Endodermal cell (in vitro differentiated cells): ENCODE measurements around the gene TNFRSF25. TPM values are rescaled to one million over a fixed set of nuclear protein-coding genes. Genes with fewer than 3 reads are reported as not detected.

Source experiments
- DNase-seq: peaks from one replicate; pipeline ENCODE4 v3.0.0-alpha.2; 2017
- H3K27ac ChIP-seq: 2 replicates; pipeline ENCODE4 v1.5.1; 2013; ENCODE audit warnings: mild to moderate bottlenecking, low read depth, low read length, moderate library complexity
- H3K27me3 ChIP-seq: 2 replicates; pipeline ENCODE4 v1.6.1; 2013; ENCODE audit warnings: mild to moderate bottlenecking, low read length, moderate library complexity; ENCODE audit not compliant: insufficient read depth, control insufficient read depth, poor library complexity, severe bottlenecking
- H3K36me3 ChIP-seq: 2 replicates; pipeline ENCODE4 v1.7.0; 2013; ENCODE audit warnings: mild to moderate bottlenecking, low read length, moderate library complexity; ENCODE audit not compliant: control insufficient read depth, insufficient read depth
- H3K4me1 ChIP-seq: one replicate; pipeline ENCODE4 v1.7.0; 2013; ENCODE audit warnings: low read length; ENCODE audit not compliant: control insufficient read depth, insufficient read depth
- H3K4me3 ChIP-seq: 2 replicates; pipeline ENCODE4 v1.5.1; 2013; ENCODE audit warnings: mild to moderate bottlenecking, low read length, moderate library complexity
- H3K9ac ChIP-seq: 2 replicates; pipeline ENCODE4 v1.6.1; 2013; ENCODE audit warnings: mild to moderate bottlenecking, low read length, moderate library complexity; ENCODE audit not compliant: poor library complexity, severe bottlenecking; ENCODE audit errors: extremely low read depth
- H3K9me3 ChIP-seq: 2 replicates; pipeline ENCODE4 v1.6.1; 2013; ENCODE audit warnings: mild to moderate bottlenecking, low read length, moderate library complexity; ENCODE audit not compliant: control insufficient read depth
- H3K27ac Mint-ChIP-seq: 2 replicates; pipeline ENCODE4 v1.8.0; 2020; ENCODE audit warnings: mixed read lengths
- H3K27me3 Mint-ChIP-seq: 2 replicates; pipeline ENCODE4 v1.8.0; 2021; ENCODE audit warnings: mild to moderate bottlenecking, mixed read lengths; ENCODE audit not compliant: insufficient read depth
- H3K36me3 Mint-ChIP-seq: 2 replicates; pipeline ENCODE4 v1.8.0; 2020; ENCODE audit warnings: low read depth, mixed read lengths
- H3K4me1 Mint-ChIP-seq: 2 replicates; pipeline ENCODE4 v1.8.0; 2020; ENCODE audit warnings: mixed read lengths
- H3K4me3 Mint-ChIP-seq: 2 replicates; pipeline ENCODE4 v1.8.0; 2020; ENCODE audit warnings: mild to moderate bottlenecking, moderate library complexity, mixed read lengths
- H3K9me3 Mint-ChIP-seq: 2 replicates; pipeline ENCODE4 v1.8.0; 2020; ENCODE audit warnings: mild to moderate bottlenecking, mixed read lengths
- CTCF ChIP-seq: fragments of 200-600 bp; sonication (generic); conservative IDR thresholded peaks from 2 replicates; pipeline ENCODE4 v1.5.0; 2021; ENCODE audit warnings: antibody characterized with exemption, mild to moderate bottlenecking
- WGBS, 2 experiments: methylation state at CpG; one replicate each; pipeline versions ENCODE4 v1.1.5 to v1.1.7; 2013; ENCODE audit warnings: missing lambda C conversion rate in 2 of 2, mixed read lengths in 1 of 2; ENCODE audit not compliant: insufficient coverage in 1 of 2, insufficient read length in 1 of 2; 5-methylcytosine and 5-hydroxymethylcytosine counted together
- total RNA-seq, 2 donors: library from RNA; stranded (reverse); fragmentation: NEBNext Ultra II Directional in 1 of 2; extraction: Animal tissue kit (Norgen Biotek cat#: 25700) in 1 of 2; gene quantifications; 2 replicates in 1 of 2; 3 replicates in 1 of 2; pipeline ENCODE4 v1.2.1, GENCODE V29; 2021

TNFRSF25 gene
- total RNA-seq, 2 donors from 2014 or later = 25.9 to 26.9 TPM

- Histone ChIP-seq H3K9me3 (no peaks in the 10 kb centered on the region), H3K9ac (no peak overlapping the region), H3K36me3 (no peaks in the 10 kb centered on the region), H3K27ac (no peak overlapping the region), H3K27me3 (no peaks in the 10 kb centered on the region), H3K4me3 (no peak overlapping the region), H3K4me1 (no peaks in the 10 kb centered on the region)
- H3K27me3 Mint-ChIP-seq = no peaks in the 10 kb centered on the region
- whole genome bisulfite sequencing, 2 experiments = 87% methylated on average over 8 of the region's 8 CpGs
- no peaks in the 10 kb centered on the region for H3K4me1 Mint-ChIP-seq
- TF ChIP-seq CTCF = no peak
- no peak for DNase-seq
- no peak overlapping the region for H3K27ac Mint-ChIP-seq
- no peak overlapping the region for H3K4me3 Mint-ChIP-seq
- no peaks in the 10 kb centered on the region for H3K9me3 Mint-ChIP-seq
- no peaks in the 10 kb centered on the region for H3K36me3 Mint-ChIP-seq
These were observed 46.9 kb upstream of the TNFRSF25 start for GRCh38 chr1:6512908-6513280.

GRCh38 chr1:6512245-6512907 lies 46.4 kb upstream of the TNFRSF25 start:
- TF ChIP-seq CTCF = no peak
- H3K27ac Mint-ChIP-seq = no peak overlapping the region
- no peak overlapping the region for H3K4me3 ChIP-seq
- no peaks in the 10 kb centered on the region for H3K36me3 Mint-ChIP-seq
- no peak for DNase-seq
- no peaks in the 10 kb centered on the region for H3K4me1 Mint-ChIP-seq
- no peak overlapping the region for H3K9ac ChIP-seq
- no peaks in the 10 kb centered on the region for H3K4me1 ChIP-seq
- no peaks in the 10 kb centered on the region for H3K27me3 ChIP-seq
- H3K27ac ChIP-seq = no peak overlapping the region
- no peaks in the 10 kb centered on the region for H3K9me3 Mint-ChIP-seq
- H3K27me3 Mint-ChIP-seq = no peaks in the 10 kb centered on the region
- WGBS, 2 experiments = 90 to 91% methylated on average over 8 to 19 of the region's 19 CpGs
- H3K9me3 ChIP-seq = no peaks in the 10 kb centered on the region
- H3K4me3 Mint-ChIP-seq = no peak overlapping the region
- no peaks in the 10 kb centered on the region for H3K36me3 ChIP-seq

- Histone ChIP-seq H3K36me3 (no peaks in the 10 kb centered on the region), H3K9ac (no peak overlapping the region), H3K27ac (no peak overlapping the region), H3K4me3 (no peak overlapping the region), H3K27me3 (no peaks in the 10 kb centered on the region), H3K9me3 (no peaks in the 10 kb centered on the region), H3K4me1 (no peaks in the 10 kb centered on the region)
- Mint-ChIP-seq H3K4me3 (no peak overlapping the region), H3K27me3 (no peaks in the 10 kb centered on the region), H3K4me1 (no peaks in the 10 kb centered on the region), H3K9me3 (no peaks in the 10 kb centered on the region), H3K36me3 (no peaks in the 10 kb centered on the region), H3K27ac (no peak overlapping the region)
- TF ChIP-seq CTCF = no peak
- WGBS, 2 experiments = 74 to 90% methylated on average over 4 to 16 of the region's 16 CpGs
- no peak for DNase-seq
These were observed 45.7 kb upstream of the TNFRSF25 start for GRCh38 chr1:6511561-6512244.
